DND-41 (cell line): ENCODE measurements around the gene MAGOHB.
A peak's percentile ranks its signal among the peaks of the same experiment; 100 is the strongest.

Source experiments
- ATAC-seq: fragments of 200-7000 bp; cut with Tn5 transposase; 3 replicates; pipeline ENCODE4 v1.9.1; 2021; ENCODE audit warnings: low read depth; ENCODE audit not compliant: insufficient read depth
- DNase-seq: peaks from one replicate; pipeline ENCODE4 v3.0.0-alpha.2; 2020
- H2AFZ ChIP-seq: 2 replicates; pipeline ENCODE4 v1.6.0; 2012; ENCODE audit warnings: low read depth, low read length
- H3K27ac ChIP-seq: 2 replicates; pipeline ENCODE4 v1.5.1; 2012; ENCODE audit warnings: low read length, inconsistent platforms
- H3K27me3 ChIP-seq: fragments of 200-600 bp; sonication (generic); 2 replicates; pipeline ENCODE4 v1.6.0; 2012; ENCODE audit warnings: low read length, mild to moderate bottlenecking, inconsistent platforms; ENCODE audit not compliant: insufficient read depth, poor library complexity
- H3K36me3 ChIP-seq: 2 replicates; pipeline ENCODE4 v1.5.1; 2012; ENCODE audit warnings: low read length, inconsistent platforms; ENCODE audit not compliant: insufficient read depth
- H3K4me1 ChIP-seq: 2 replicates; pipeline ENCODE4 v1.5.1; 2012; ENCODE audit warnings: mild to moderate bottlenecking, low read length; ENCODE audit not compliant: insufficient read depth
- H3K4me2 ChIP-seq: 2 replicates; pipeline ENCODE4 v1.6.0; 2012; ENCODE audit warnings: mild to moderate bottlenecking, moderate library complexity, low read length, inconsistent platforms; ENCODE audit not compliant: insufficient read depth
- H3K4me3 ChIP-seq, 2 experiments: fragments of 200-600 bp in 1 of 2; shearing (Covaris generic) in 1 of 2; 2 replicates each; pipeline ENCODE4 v1.5.1; 2012 to 2016; ENCODE audit warnings: inconsistent platforms in 2 of 2, low read length in 2 of 2, mild to moderate bottlenecking in 2 of 2, low read depth in 1 of 2, moderate library complexity in 1 of 2
- H3K79me2 ChIP-seq: 2 replicates; pipeline ENCODE4 v1.6.0; 2012; ENCODE audit warnings: low read length, inconsistent platforms; ENCODE audit not compliant: insufficient read depth
- H3K9ac ChIP-seq: 2 replicates; pipeline ENCODE4 v1.6.0; 2012; ENCODE audit warnings: low read depth, mild to moderate bottlenecking, inconsistent platforms, low read length, moderate library complexity
- H3K9me3 ChIP-seq: 2 replicates; pipeline ENCODE4 v1.5.1; 2012; ENCODE audit warnings: low read length, moderate library complexity, mild to moderate bottlenecking, inconsistent platforms; ENCODE audit not compliant: insufficient read depth, severe bottlenecking
- H4K20me1 ChIP-seq: 2 replicates; pipeline ENCODE4 v1.6.0; 2012; ENCODE audit warnings: low read length; ENCODE audit not compliant: insufficient read depth
- EZH2 ChIP-seq: IDR thresholded peaks from 3 replicates; pipeline ENCODE4 v1.6.1; 2012; ENCODE audit warnings: borderline replicate concordance, low read depth, mild to moderate bottlenecking, moderate library complexity, low read length, inconsistent platforms; ENCODE audit not compliant: severe bottlenecking
- TF ChIP-seq, protein P1 (sequence below): IDR thresholded peaks from 2 replicates; pipeline ENCODE4 v1.5.1; 2012; ENCODE audit warnings: borderline replicate concordance, low read length, moderate library complexity, mild to moderate bottlenecking; ENCODE audit not compliant: poor library complexity, severe bottlenecking; ENCODE audit errors: extremely low read depth

Gene MAGOHB

GRCh38 chr12:10567813-10568212, 45.6 kb downstream of the MAGOHB start:
- Histone ChIP-seq H3K27me3 (no peaks in the 10 kb centered on the region), H3K9me3 (no peaks in the 10 kb centered on the region), H2AFZ (no peak overlapping the region), H3K4me1 (no peaks in the 10 kb centered on the region), H3K9ac (no peak overlapping the region), H3K79me2 (no peaks in the 10 kb centered on the region), H3K36me3 (no peaks in the 10 kb centered on the region), H3K27ac (no peak overlapping the region), H3K4me3 (no peak overlapping the region), H4K20me1 (no peaks in the 10 kb centered on the region), H3K4me2 (no peak overlapping the region)
- no peak for ATAC-seq
- DNase-seq, result no peak
- TF ChIP-seq EZH2, result no peak
- TF ChIP-seq, protein P1, sequence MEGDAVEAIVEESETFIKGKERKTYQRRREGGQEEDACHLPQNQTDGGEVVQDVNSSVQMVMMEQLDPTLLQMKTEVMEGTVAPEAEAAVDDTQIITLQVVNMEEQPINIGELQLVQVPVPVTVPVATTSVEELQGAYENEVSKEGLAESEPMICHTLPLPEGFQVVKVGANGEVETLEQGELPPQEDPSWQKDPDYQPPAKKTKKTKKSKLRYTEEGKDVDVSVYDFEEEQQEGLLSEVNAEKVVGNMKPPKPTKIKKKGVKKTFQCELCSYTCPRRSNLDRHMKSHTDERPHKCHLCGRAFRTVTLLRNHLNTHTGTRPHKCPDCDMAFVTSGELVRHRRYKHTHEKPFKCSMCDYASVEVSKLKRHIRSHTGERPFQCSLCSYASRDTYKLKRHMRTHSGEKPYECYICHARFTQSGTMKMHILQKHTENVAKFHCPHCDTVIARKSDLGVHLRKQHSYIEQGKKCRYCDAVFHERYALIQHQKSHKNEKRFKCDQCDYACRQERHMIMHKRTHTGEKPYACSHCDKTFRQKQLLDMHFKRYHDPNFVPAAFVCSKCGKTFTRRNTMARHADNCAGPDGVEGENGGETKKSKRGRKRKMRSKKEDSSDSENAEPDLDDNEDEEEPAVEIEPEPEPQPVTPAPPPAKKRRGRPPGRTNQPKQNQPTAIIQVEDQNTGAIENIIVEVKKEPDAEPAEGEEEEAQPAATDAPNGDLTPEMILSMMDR, result no peak

DNA sequence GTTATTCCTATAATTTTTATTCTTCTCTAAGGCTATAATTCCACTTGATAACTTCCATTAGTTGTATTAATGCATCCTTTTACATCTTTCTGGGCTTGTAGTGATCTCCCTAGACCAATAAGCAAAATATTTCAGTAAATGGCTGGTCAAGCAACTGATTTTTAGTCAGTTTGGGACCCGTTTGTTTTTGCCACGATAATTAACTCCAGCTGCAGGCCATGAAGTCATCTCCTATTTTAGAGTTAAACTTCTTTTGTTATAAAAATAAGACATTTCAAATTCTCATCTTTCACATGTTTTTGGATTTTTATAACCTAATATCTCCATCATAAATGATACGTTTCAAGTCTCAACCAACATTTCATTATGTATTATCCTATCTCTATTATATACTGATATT, 49.4 kb downstream of the MAGOHB start:
- TF ChIP-seq, protein P1, result no peak
- Histone ChIP-seq H3K4me2 (no peak overlapping the region), H2AFZ (no peak overlapping the region), H3K9me3 (no peaks in the 10 kb centered on the region), H3K27ac (no peak overlapping the region), H3K4me3 (no peak overlapping the region), H3K4me1 (peaks cover 15% of the 10 kb centered on the region), H3K79me2 (no peaks in the 10 kb centered on the region), H4K20me1 (no peaks in the 10 kb centered on the region), H3K9ac (no peak overlapping the region), H3K27me3 (no peaks in the 10 kb centered on the region), H3K36me3 (no peaks in the 10 kb centered on the region)
- ATAC-seq (no peak), DNase-seq (no peak)

DNA sequence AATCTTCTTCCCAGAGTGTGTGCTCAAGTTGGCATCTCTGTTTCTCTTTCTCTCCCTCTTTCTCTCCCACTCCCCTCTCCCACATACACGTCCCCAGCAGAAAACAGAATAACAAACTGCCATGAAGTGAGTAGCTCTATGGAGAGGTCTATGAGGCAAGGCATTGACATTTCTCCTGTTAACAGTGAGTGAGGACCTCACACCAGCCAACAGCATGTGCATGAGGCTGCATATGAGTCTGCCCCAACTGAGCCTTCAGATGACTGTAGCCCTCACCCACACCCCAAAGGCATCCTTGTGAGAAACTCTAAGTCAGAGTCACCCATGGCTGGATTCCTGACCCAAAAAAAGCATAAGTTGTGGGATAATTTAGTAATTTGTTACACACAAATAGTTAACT, 50.4 kb downstream of the MAGOHB start:
- ATAC-seq (no peak), DNase-seq (no peak)
- Histone ChIP-seq H3K9ac (no peak overlapping the region), H3K27me3 (no peaks in the 10 kb centered on the region), H3K27ac (no peak overlapping the region), H3K4me3 (no peak overlapping the region), H4K20me1 (no peaks in the 10 kb centered on the region), H3K4me2 (no peak overlapping the region), H2AFZ (no peak overlapping the region), H3K36me3 (no peaks in the 10 kb centered on the region), H3K9me3 (no peaks in the 10 kb centered on the region), H3K79me2 (no peaks in the 10 kb centered on the region), H3K4me1 (peaks cover 25% of the 10 kb centered on the region)
- TF ChIP-seq, protein P1, result no peak
- TF ChIP-seq EZH2, result no peak

- Histone ChIP-seq H3K4me3 (no peak overlapping the region), H3K27ac (no peak overlapping the region), H4K20me1 (no peaks in the 10 kb centered on the region), H3K9ac (no peak overlapping the region), H3K9me3 (no peaks in the 10 kb centered on the region), H3K4me2 (no peak overlapping the region), H3K36me3 (no peaks in the 10 kb centered on the region), H2AFZ (no peak overlapping the region), H3K79me2 (no peaks in the 10 kb centered on the region), H3K27me3 (no peaks in the 10 kb centered on the region), H3K4me1 (peaks cover 31% of the 10 kb centered on the region)
- TF ChIP-seq, protein P1, result peak; percentile 77
- TF ChIP-seq EZH2, result no peak
- DNase-seq (peak; percentile 29), ATAC-seq (no peak)
These were observed 51.0 kb downstream of the MAGOHB start for GRCh38 chr12:10562306-10562933.
